Astrocyte (in vitro differentiated cells and primary cell): ENCODE data around the gene HELQ.

Experiments used
- EZH2 ChIP-seq: IDR thresholded peaks from 2 replicates; pipeline ENCODE4 v1.6.1; 2012; ENCODE audit warnings: mild to moderate bottlenecking, low read length, inconsistent platforms; ENCODE audit not compliant: insufficient read depth
- TF ChIP-seq, protein P1 (sequence below): IDR thresholded peaks from 2 replicates; pipeline ENCODE4 v1.5.1; 2011; ENCODE audit warnings: low read depth, mild to moderate bottlenecking, inconsistent platforms, low read length, moderate library complexity; ENCODE audit not compliant: insufficient read depth

DNA sequence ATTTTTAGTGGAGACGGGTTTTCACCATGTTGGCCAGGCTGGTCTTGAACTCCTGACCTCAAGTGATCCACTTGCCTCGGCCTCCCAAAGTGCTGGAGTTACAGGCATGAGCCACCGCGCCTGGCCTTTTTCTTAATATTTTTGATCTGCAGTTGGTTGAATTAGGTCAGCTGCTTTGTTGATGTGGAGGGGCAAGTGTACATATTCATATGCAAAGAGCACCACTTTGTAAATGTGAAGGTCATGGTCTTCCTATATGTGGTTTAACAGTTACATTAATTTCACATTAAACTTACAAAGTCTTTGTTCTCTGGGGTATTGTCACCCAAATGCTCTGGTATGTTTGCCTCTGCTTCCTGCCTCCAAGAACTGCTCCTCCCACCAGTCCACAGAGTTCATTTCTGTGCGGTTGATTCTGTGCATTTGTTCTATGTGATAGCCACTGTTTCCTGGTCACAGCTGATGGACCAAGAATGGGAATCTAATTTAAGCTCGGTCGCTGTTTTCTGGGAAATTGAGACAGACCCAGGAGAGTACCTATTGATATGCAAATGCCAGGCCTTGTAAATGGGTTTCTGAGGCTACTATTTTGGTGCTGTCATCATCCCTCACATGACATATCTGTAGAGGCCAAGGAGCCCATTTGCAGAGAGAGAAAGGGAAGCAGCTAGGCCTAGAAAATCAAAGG, 94.1 kb downstream of the HELQ start:
- TF ChIP-seq, protein P1, sequence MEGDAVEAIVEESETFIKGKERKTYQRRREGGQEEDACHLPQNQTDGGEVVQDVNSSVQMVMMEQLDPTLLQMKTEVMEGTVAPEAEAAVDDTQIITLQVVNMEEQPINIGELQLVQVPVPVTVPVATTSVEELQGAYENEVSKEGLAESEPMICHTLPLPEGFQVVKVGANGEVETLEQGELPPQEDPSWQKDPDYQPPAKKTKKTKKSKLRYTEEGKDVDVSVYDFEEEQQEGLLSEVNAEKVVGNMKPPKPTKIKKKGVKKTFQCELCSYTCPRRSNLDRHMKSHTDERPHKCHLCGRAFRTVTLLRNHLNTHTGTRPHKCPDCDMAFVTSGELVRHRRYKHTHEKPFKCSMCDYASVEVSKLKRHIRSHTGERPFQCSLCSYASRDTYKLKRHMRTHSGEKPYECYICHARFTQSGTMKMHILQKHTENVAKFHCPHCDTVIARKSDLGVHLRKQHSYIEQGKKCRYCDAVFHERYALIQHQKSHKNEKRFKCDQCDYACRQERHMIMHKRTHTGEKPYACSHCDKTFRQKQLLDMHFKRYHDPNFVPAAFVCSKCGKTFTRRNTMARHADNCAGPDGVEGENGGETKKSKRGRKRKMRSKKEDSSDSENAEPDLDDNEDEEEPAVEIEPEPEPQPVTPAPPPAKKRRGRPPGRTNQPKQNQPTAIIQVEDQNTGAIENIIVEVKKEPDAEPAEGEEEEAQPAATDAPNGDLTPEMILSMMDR: no peak
- no peak for TF ChIP-seq EZH2
